HG03135 (cell line): Measurements from ENCODE around the gene TPSAB1.
"Not testable (repeated sequence)": the region's sequence is repeated elsewhere in the genome, so short reads cannot be mapped to it uniquely, and the experiment has no call there.

ENCODE experiments used
- ATAC-seq: cut with Tn5 transposase; IDR thresholded peaks from one replicate; pipeline ENCODE4 v1.9.1; 2021; ENCODE audit warnings: mild to moderate bottlenecking, moderate library complexity; ENCODE audit not compliant: unreplicated experiment

The TPSAB1 gene

DNA sequence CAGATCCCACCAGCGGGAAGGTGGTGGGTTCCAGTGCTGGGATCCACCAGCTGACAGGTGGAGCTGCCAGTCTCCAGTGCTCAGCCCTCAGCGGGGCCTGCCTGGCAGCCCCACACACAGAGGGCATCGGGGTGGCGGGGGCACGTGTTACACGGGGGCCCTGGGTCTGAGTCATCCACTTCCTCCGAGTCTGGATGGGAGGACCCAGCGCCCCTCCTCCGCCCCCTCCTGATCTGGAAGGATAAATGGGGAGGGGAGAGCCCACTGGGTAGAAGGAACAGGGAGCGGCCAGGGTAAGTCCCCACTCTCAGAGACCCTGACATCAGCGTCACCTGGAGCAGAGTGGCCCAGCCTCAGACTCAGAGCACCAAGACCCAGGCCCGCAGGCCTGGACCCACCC lies at the start of gene TPSAB1:
Gene TPSAB1 (plus strand): TSS at position 270 of the 400 bp plus-strand sequence. CDS start 234 bp downstream, outside the sequence.
- not testable (repeated sequence) for ATAC-seq

- not testable (repeated sequence) for ATAC-seq
These were observed 49.7 kb upstream of the TPSAB1 start for GRCh38 chr16:1190789-1191188.

GRCh38 chr16:1192384-1193073 lies 48.0 kb upstream of the TPSAB1 start:
- no peak for ATAC-seq

DNA sequence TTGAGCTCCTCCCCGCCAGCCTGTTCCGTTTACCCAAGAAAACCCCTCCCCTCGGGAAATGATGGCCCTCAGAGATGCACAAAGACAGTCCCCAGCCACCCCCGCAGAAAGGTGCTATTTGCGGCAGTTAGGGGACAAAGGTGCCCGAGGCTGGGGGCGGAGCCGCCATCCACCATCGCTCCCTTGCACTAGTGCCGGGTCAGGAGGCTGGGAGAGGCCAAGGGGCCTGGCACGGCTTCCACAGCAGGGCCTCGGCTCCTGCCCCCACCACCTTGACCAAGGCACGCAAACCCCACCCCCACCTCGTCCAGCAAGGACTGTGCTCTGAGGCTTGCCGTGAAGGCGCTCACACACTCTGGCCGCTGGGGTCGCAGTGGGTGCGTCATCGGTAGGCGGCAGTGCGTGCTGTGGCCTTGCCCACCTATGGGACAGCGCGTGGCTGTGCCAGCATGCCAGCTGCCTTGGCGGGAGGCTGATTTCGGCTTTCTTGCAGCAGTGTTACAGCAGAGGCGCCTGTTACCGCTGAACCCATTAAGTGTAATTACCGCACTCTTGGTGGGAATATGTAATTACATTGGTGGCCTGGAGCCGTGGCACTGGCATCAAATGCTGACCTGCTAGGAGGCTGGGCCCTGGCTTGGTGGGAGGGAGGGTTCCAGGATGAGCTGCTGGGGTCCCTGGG lies 47.2 kb upstream of the TPSAB1 start:
- no peak for ATAC-seq

DNA sequence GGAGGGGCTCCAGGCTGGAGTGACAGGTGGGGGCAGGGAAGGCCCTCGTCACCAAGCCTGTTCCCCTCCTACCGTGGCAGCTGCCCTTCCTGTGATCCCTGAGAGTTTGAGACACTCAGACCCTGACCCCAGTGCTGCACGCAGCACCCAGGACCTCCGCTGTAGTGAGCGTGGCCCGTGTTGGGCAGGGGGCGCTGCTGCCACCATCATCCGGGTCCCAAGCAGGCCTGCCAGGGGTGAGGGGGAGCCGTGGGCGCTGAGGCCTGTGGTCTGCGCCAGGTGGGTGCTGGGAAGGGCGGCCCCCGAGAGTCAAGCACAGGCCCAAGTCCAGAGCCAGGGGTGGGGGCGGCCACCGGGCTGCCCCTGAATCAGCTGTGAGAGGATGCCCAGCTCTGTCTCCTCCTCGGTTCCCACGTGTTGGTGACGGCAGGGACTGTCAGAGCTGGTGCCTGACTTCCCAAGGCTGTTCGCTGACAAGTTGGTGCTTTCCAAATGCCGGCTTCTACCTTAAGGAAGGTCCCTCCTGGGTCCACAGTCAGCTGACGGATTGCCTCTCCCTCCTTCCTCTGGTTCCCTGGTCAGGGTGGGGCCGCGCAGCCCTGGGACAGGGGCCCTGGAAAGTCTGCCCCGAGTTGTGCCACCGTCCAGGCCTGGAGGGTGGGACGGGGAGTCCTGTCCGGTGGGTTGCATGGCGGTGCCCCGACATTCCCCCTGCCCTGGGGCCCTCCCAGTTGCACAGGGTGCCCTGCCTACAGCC lies 46.5 kb upstream of the TPSAB1 start:
- no peak for ATAC-seq

DNA sequence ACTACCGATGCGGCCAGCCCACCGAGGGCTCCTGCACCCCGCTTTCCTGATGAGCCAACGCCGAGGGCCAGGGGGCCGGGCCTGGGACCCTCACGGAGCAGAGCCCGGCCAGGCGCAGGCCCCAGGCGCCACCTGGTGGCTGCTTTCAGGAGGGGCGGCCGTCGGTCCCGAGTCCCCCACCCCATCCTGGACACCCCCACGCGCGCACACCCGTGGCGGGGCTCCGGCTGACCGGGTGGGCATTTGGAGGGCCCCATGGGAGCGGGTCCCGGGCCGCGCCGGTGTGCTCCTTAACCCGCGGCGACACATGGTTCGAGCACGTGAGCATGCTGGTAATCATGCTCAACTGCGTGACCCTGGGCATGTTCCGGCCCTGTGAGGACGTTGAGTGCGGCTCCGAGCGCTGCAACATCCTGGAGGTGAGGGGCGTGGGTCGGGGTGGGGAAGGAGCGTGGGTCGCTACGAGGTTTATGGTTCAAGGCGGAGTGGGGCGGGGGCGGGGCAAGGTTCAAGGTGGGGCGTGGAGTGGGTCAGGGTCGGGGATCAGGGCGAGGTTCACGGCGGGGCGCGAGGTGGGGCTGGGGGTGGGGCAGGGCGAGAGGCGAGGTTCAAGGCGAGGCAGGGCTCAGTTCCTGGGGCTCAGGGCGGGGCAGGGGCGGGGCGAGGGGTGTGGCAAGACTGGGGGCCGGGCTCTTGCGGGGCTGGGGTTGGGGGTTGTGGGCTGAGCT lies 45.7 kb upstream of the TPSAB1 start:
- ATAC-seq = no peak

DNA sequence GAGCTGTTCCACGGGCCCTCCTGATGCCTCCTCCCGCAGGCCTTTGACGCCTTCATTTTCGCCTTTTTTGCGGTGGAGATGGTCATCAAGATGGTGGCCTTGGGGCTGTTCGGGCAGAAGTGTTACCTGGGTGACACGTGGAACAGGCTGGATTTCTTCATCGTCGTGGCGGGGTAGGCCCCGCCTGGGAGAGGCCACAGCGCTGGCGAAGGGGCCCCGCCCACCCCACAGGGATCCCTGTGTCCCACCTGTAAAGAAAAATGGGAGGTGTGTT lies 45.2 kb upstream of the TPSAB1 start:
- ATAC-seq = no peak

DNA sequence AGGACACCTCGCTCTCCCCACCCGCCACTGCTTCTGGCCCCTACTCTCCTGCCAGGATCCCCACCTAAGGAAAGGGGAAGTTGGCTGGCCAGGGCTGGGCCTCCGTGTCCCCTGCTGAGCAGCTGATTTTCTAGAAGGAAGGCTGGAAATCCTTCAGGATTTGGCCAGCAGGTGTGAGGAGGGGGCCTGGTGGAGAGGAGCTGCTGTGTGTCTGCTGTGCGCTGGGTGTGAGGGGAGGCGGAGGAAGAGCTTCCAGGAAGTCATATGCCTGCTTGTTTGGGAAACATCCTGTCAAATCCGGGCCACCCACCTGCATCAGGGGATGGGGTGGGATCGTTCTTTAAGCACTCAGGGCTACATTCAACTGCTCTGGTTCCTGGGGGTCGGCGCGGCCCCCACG lies 44.0 kb upstream of the TPSAB1 start:
- ATAC-seq = no peak

- no peak for ATAC-seq
These were observed 43.2 kb upstream of the TPSAB1 start for GRCh38 chr16:1197237-1197866.

- no peak for ATAC-seq
These were observed 42.3 kb upstream of the TPSAB1 start for GRCh38 chr16:1198194-1198593.

- not testable (repeated sequence) for ATAC-seq
These were observed 41.7 kb upstream of the TPSAB1 start for GRCh38 chr16:1198671-1199346.

GRCh38 chr16:1199347-1200013 lies 41.0 kb upstream of the TPSAB1 start:
- no peak for ATAC-seq

DNA sequence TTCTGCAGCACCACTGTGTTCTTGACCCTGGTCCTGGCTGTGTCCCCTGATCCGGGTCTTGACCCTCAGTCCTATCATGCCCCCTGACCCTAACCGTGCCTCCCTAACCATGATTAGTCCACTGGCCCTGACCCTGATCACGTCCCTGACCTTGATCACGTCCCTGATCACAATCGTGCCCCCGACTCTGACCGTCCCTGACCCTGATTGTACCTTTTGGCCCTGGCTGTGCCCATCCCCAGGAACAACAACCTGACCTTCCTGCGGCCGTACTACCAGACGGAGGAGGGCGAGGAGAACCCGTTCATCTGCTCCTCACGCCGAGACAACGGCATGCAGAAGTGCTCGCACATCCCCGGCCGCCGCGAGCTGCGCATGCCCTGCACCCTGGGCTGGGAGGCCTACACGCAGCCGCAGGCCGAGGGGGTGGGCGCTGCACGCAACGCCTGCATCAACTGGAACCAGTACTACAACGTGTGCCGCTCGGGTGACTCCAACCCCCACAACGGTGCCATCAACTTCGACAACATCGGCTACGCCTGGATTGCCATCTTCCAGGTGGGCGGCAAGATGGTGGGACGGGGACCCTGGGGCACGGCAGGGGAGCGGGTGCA lies 40.4 kb upstream of the TPSAB1 start:
- ATAC-seq = no peak

DNA sequence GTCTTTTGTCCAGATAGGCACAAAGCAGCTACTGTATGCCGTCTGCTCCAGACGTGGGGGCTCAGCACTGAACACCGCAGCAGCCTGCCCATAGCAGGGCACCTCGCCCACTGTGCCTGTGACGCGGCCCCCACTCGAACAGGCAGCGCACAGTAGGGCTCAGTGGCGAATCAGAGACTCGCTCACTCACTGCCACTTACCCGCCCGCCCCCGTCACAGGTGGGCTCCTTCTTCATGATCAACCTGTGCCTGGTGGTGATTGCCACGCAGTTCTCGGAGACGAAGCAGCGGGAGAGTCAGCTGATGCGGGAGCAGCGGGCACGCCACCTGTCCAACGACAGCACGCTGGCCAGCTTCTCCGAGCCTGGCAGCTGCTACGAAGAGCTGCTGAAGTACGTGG lies 39.1 kb upstream of the TPSAB1 start:
- ATAC-seq = no peak

DNA sequence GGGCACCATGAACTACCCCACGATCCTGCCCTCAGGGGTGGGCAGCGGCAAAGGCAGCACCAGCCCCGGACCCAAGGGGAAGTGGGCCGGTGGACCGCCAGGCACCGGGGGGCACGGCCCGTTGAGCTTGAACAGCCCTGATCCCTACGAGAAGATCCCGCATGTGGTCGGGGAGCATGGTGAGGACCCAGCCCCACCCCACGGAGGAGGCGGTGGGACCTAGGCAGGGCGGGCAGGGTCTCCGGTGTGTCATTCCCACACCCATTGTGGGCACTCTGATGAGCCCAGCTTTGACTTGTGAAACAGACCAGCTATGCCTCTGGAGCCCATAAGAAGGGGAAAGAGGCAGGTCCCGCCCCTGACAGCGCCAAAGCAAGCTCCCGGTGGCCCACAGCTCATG lies 38.2 kb upstream of the TPSAB1 start:
- ATAC-seq = no peak

DNA sequence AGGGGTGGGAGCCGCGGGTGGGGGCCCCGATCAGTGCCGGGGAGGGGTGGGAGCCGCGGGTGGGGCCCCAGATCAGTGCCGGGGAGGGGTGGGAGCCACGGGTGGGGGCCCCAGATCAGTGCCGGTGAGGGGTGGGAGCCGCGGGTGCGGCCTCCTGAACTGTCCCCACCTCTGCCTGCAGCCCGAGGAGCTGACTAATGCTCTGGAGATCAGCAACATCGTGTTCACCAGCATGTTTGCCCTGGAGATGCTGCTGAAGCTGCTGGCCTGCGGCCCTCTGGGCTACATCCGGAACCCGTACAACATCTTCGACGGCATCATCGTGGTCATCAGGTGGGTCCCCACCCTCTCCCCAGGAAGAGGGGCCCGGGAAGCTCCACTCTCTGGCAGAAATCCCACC lies 35.6 kb upstream of the TPSAB1 start:
- no peak for ATAC-seq

DNA sequence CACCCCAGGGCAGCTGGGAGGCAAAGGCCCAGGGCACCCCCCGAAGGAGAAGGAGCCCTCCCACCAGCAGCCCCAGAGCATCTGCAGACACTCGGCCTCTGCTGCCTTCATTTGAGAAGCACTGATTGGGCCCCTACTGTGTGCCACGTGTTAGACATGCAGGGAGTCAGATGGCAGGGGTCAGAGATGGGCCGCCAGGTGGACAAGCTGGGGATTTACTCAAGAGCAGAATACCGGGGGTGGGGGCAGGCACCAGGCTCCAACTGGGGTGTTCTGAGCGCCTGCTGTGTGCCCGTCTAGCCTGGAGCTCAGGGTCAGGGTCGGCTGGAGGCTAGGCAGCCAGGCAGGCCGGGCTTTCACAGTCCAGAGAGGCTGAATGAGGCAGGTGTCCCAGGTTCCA lies 34.2 kb upstream of the TPSAB1 start:
- ATAC-seq = no peak

GRCh38 chr16:1206786-1207185 lies 33.7 kb upstream of the TPSAB1 start:
- no peak for ATAC-seq

DNA sequence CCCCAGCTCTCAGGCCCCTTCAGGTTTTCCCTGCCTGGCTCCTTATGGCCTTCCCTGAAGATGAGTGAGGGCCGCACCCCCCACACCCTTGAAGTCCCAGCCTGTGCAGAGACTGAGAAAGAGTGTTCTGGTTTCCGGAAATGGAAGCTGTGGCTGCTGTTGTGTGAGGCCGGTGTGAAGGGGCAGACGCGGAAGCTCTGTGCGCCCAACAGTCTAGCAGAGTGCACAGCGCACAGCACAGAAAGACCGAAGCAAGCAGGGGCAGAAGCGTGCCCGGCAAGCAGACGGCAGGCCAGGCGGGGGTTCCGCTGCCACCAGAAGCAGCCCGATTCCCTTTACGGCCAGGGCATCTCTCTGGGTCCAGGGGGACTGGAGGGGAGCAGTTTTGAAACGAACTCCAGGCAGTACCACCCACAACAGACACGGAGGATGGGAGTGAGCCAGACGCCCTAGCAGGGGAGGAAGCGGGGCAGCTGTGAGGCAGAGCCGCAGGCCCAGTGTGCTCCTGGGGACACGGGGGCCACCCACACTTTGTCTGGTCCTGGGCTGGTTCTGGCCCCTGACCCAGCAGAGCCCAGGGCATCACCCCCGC lies 32.2 kb upstream of the TPSAB1 start:
- no peak for ATAC-seq
